H1 (cell line): Measurements from ENCODE around the gene ADARB2. TPM values are rescaled to one million over a fixed set of nuclear protein-coding genes. Genes with fewer than 3 reads are reported as not detected.

ENCODE experiments used
- CTCF ChIA-PET: fragments of 300-600 bp; sonication (Branson Sonifier 250); formaldehyde crosslinking; loops from one replicate; lab custom pipeline; 2021; ENCODE audit not compliant: partially characterized antibody; lab: Charles Lee
- POLR2A ChIA-PET: fragments of 300-600 bp; sonication (Branson Sonifier 250); formaldehyde crosslinking; loops from one replicate; lab custom pipeline; 2021; ENCODE audit warnings: inconsistent platforms; ENCODE audit not compliant: partially characterized antibody; lab: Charles Lee
- DNase-seq, 2 experiments: peaks; one replicate each; pipeline versions ENCODE4 v3.0.0 to v3.0.0-alpha.2; 2010 to 2022; ENCODE audit warnings: low spot score in 2 of 2, low read depth in 1 of 2, mixed read lengths in 1 of 2
- FAIRE-seq: peaks from 2 replicates; lab custom pipeline; 2011; peaks lifted over from hg19 to GRCh38; lab: Jason Lieb, UNC
- H2AFZ ChIP-seq: 2 replicates; pipeline ENCODE4 v1.8.1; 2012; ENCODE audit warnings: low read length, inconsistent platforms
- H2AK5ac ChIP-seq: 2 replicates; pipeline ENCODE4 v1.6.1; 2013; ENCODE audit warnings: low read depth, low read length
- H2BK120ac ChIP-seq: replicated peaks from 2 replicates; pipeline ENCODE3; 2013; ENCODE audit warnings: low read depth, low read length, inconsistent platforms
- H2BK12ac ChIP-seq: 2 replicates; pipeline ENCODE4 v1.6.1; 2013; ENCODE audit warnings: low read depth, low read length
- H2BK15ac ChIP-seq: 2 replicates; pipeline ENCODE4 v1.6.1; 2013; ENCODE audit warnings: low read length
- H2BK20ac ChIP-seq: 2 replicates; pipeline ENCODE4 v1.6.1; 2013; ENCODE audit warnings: low read length
- H2BK5ac ChIP-seq: 2 replicates; pipeline ENCODE4 v1.6.1; 2013; ENCODE audit warnings: low read depth, low read length
- H3K14ac ChIP-seq: 2 replicates; pipeline ENCODE4 v1.6.1; 2013; ENCODE audit warnings: inconsistent platforms; ENCODE audit not compliant: insufficient read length
- H3K18ac ChIP-seq: 2 replicates; pipeline ENCODE4 v1.6.1; 2013; ENCODE audit warnings: low read length; ENCODE audit errors: extremely low read depth
- H3K23ac ChIP-seq: 2 replicates; pipeline ENCODE4 v1.6.1; 2013; ENCODE audit warnings: inconsistent platforms; ENCODE audit not compliant: insufficient read length
- H3K23me2 ChIP-seq: 2 replicates; pipeline ENCODE4 v1.6.1; 2013; ENCODE audit warnings: low read depth, low read length
- H3K27ac ChIP-seq: 2 replicates; pipeline ENCODE4 v1.6.1; 2011; ENCODE audit warnings: low read depth, low read length, inconsistent platforms
- H3K27me3 ChIP-seq, 4 experiments: replicated peaks in 1 of 4; 1 replicate in 1 of 4; 2 replicates in 3 of 4; pipeline versions ENCODE4 v1.6.1 to v1.8.1; 2011 to 2013; ENCODE audit warnings: low read length in 3 of 4, mild to moderate bottlenecking in 3 of 4, inconsistent platforms in 2 of 4, mixed read lengths in 2 of 4, moderate library complexity in 1 of 4; ENCODE audit not compliant: control insufficient read depth in 3 of 4, insufficient read depth in 3 of 4; ENCODE audit errors: extremely low read depth in 1 of 4
- H3K36me3 ChIP-seq, 4 experiments: 2 replicates each; pipeline versions ENCODE4 v1.6.1 to v1.8.1; 2011 to 2013; ENCODE audit warnings: mild to moderate bottlenecking in 4 of 4, low read length in 3 of 4, moderate library complexity in 2 of 4, control low read depth in 1 of 4, inconsistent platforms in 1 of 4; ENCODE audit not compliant: insufficient read depth in 4 of 4, control insufficient read depth in 2 of 4
- H3K4ac ChIP-seq: replicated peaks from 2 replicates; pipeline ENCODE3; 2013; ENCODE audit warnings: low read length, low read depth, mixed read lengths, inconsistent platforms; ENCODE audit not compliant: insufficient read length
- H3K4me1 ChIP-seq, 4 experiments: replicated peaks in 1 of 4; 1 replicate in 1 of 4; 2 replicates in 3 of 4; pipeline versions ENCODE4 v1.6.1 to v1.8.1; 2011 to 2013; ENCODE audit warnings: low read length in 3 of 4, inconsistent platforms in 2 of 4, mixed read lengths in 1 of 4; ENCODE audit not compliant: insufficient read depth in 4 of 4, control insufficient read depth in 3 of 4
- H3K4me2 ChIP-seq, 2 experiments: 2 replicates each; pipeline versions ENCODE4 v1.6.1 to v1.8.1; 2011 to 2013; ENCODE audit warnings: low read depth in 2 of 2, low read length in 2 of 2, control low read depth in 1 of 2, inconsistent platforms in 1 of 2, mild to moderate bottlenecking in 1 of 2; ENCODE audit not compliant: insufficient read depth in 1 of 2
- H3K4me3 ChIP-seq, 4 experiments: fragments of 200-600, 300-600 bp in 1 of 4; sonication (generic), shearing (Covaris generic), sonication (Bioruptor Twin) in 1 of 4; 2 replicates each; pipeline versions ENCODE4 v1.5.1 to v1.8.1; 2011 to 2016; ENCODE audit warnings: low read length in 4 of 4, low read depth in 3 of 4, control low read depth in 2 of 4, inconsistent platforms in 2 of 4, mild to moderate bottlenecking in 2 of 4, mixed read lengths in 1 of 4, moderate library complexity in 1 of 4; ENCODE audit not compliant: insufficient read depth in 2 of 4; ENCODE audit errors: extremely low read depth in 1 of 4
- H3K56ac ChIP-seq: replicated peaks from 2 replicates; pipeline ENCODE3; 2013; ENCODE audit warnings: low read depth, mild to moderate bottlenecking, mixed read lengths, low read length, inconsistent platforms; ENCODE audit not compliant: insufficient read length
- H3K79me1 ChIP-seq: 2 replicates; pipeline ENCODE4 v1.6.1; 2013; ENCODE audit warnings: low read depth, low read length, control low read depth
- H3K79me2 ChIP-seq, 2 experiments: 2 replicates each; pipeline versions ENCODE4 v1.6.1 to v1.8.1; 2012 to 2013; ENCODE audit warnings: low read length in 2 of 2, mild to moderate bottlenecking in 2 of 2, inconsistent platforms in 1 of 2; ENCODE audit not compliant: insufficient read depth in 2 of 2, control insufficient read depth in 1 of 2
- H3K9ac ChIP-seq, 4 experiments: replicated peaks in 1 of 4; 1 replicate in 1 of 4; 2 replicates in 3 of 4; pipeline versions ENCODE4 v1.6.1 to v1.8.1; 2011 to 2013; ENCODE audit warnings: low read depth in 3 of 4, low read length in 3 of 4, control low read depth in 2 of 4, mild to moderate bottlenecking in 2 of 4, moderate library complexity in 2 of 4, inconsistent platforms in 1 of 4; ENCODE audit errors: extremely low read depth in 1 of 4
- H3K9me3 ChIP-seq, 2 experiments: 2 replicates each; pipeline versions ENCODE4 v1.6.1 to v1.8.1; 2012 to 2013; ENCODE audit warnings: mild to moderate bottlenecking in 2 of 2, moderate library complexity in 2 of 2, control low read depth in 1 of 2, inconsistent platforms in 1 of 2, low read depth in 1 of 2, low read length in 1 of 2, mixed read lengths in 1 of 2; ENCODE audit not compliant: insufficient read depth in 2 of 2
- H4K20me1 ChIP-seq, 2 experiments: replicated peaks in 1 of 2; 2 replicates each; pipeline versions ENCODE3 to v1.8.1; 2011 to 2013; ENCODE audit warnings: inconsistent platforms in 2 of 2, low read length in 2 of 2, mild to moderate bottlenecking in 1 of 2; ENCODE audit not compliant: insufficient read depth in 2 of 2, control insufficient read depth in 1 of 2
- H4K5ac ChIP-seq: 2 replicates; pipeline ENCODE4 v1.6.1; 2013; ENCODE audit warnings: low read length, low read depth, mixed read lengths, inconsistent platforms; ENCODE audit not compliant: insufficient read length
- H4K8ac ChIP-seq: 2 replicates; pipeline ENCODE4 v1.8.0; 2013; ENCODE audit warnings: mild to moderate bottlenecking, moderate library complexity, low read length, inconsistent platforms; ENCODE audit not compliant: insufficient read depth; ENCODE audit errors: extremely low read depth
- H4K91ac ChIP-seq: replicated peaks from 2 replicates; pipeline ENCODE3; 2013; ENCODE audit warnings: low read length, mixed read lengths, inconsistent platforms; ENCODE audit not compliant: insufficient read length
- BACH1 ChIP-seq: IDR thresholded peaks from 2 replicates; pipeline ENCODE4 v1.6.1; 2012; ENCODE audit warnings: low read length, improper control_type of control experiment
- BRCA1 ChIP-seq: IDR thresholded peaks from 2 replicates; pipeline ENCODE4 v1.6.1; 2012; ENCODE audit warnings: low read depth, low read length, improper control_type of control experiment
- CEBPB ChIP-seq: IDR thresholded peaks from 2 replicates; pipeline ENCODE4 v1.6.1; 2012; ENCODE audit warnings: low read depth, low read length
- CTCF ChIP-seq, 3 experiments: IDR thresholded peaks; 1 replicate in 2 of 3; 2 replicates in 1 of 3; pipeline versions ENCODE4 v1.5.1 to v1.6.1; 2011; ENCODE audit warnings: low read length in 3 of 3, mild to moderate bottlenecking in 3 of 3, inconsistent platforms in 2 of 3, low read depth in 1 of 3, moderate library complexity in 1 of 3; ENCODE audit not compliant: insufficient read depth in 1 of 3; ENCODE audit errors: control extremely low read depth in 1 of 3
- E2F6 ChIP-seq: IDR thresholded peaks from 2 replicates; pipeline ENCODE4 v1.6.1; 2012; ENCODE audit warnings: inconsistent platforms
- KDM4A ChIP-seq: IDR thresholded peaks from one replicate; pipeline ENCODE4 v1.7.1; 2012; ENCODE audit warnings: low read depth, mild to moderate bottlenecking, moderate library complexity, low read length, inconsistent platforms; ENCODE audit not compliant: severe bottlenecking
- PHF8 ChIP-seq: fragments of 200-600 bp; sonication (generic); conservative IDR thresholded peaks from 2 replicates; pipeline ENCODE4 v1.7.1; 2012; ENCODE audit warnings: low read depth, mild to moderate bottlenecking, inconsistent platforms, low read length, moderate library complexity
- SAP30 ChIP-seq: fragments of 300-600 bp; sonication (generic); IDR thresholded peaks from 2 replicates; pipeline ENCODE4 v1.7.1; 2012; ENCODE audit warnings: low read length, moderate library complexity, mild to moderate bottlenecking, inconsistent platforms; ENCODE audit not compliant: insufficient read depth, insufficient replicate concordance
- SUZ12 ChIP-seq: fragments of 200-600 bp; sonication (generic); IDR thresholded peaks from 2 replicates; pipeline ENCODE4 v1.6.1; 2012; ENCODE audit warnings: mild to moderate bottlenecking, inconsistent platforms, low read length, moderate library complexity, mixed read lengths
- TAF1 ChIP-seq: IDR thresholded peaks from 2 replicates; pipeline ENCODE4 v1.6.1; 2011; ENCODE audit warnings: mild to moderate bottlenecking, low read depth, low read length
- TAF7 ChIP-seq: optimal IDR thresholded peaks from 2 replicates; pipeline ENCODE3; 2011; ENCODE audit warnings: low read depth, mild to moderate bottlenecking, inconsistent platforms, low read length, moderate library complexity, borderline replicate concordance
- WGBS, 2 experiments: shearing (Covaris generic) in 1 of 2; methylation state at CpG; one replicate each; pipeline versions ENCODE4 v1.1.6 to v1.1.7; 2013 to 2015; ENCODE audit warnings: low lambda C conversion rate in 2 of 2, mixed read lengths in 2 of 2, inconsistent platforms in 1 of 2, low coverage in 1 of 2, missing lambda C conversion rate in 1 of 2; ENCODE audit not compliant: insufficient replicate concordance in 2 of 2, insufficient coverage in 1 of 2, insufficient read length in 1 of 2; ENCODE audit errors: extremely low coverage in 1 of 2, missing lambda C conversion rate in 1 of 2; 5-methylcytosine and 5-hydroxymethylcytosine counted together
- polyA plus RNA-seq, 7 experiments: library from polyadenylated mRNA; depleted of rRNA in 3 of 7; stranded (reverse) in 5 of 7; unstranded in 2 of 7; fragments of >200 nt in 5 of 7; fragments of 200-250 nt in 2 of 7; gene quantifications; 1 replicate in 5 of 7; 2 replicates in 1 of 7; 4 replicates in 1 of 7; pipeline versions ENCODE4 v1.2.1 to v1.2.3, GENCODE V29; 2011 to 2013; ENCODE audit warnings: missing spikeins in 2 of 7, mixed read lengths in 2 of 7
- total RNA-seq: library from RNA; stranded (reverse); fragmentation: NEBNext Ultra II Directional; extraction: Animal tissue kit (Norgen Biotek cat#: 25700); gene quantifications from 2 replicates; pipeline ENCODE4 v1.2.1, GENCODE V29; 2021

The ADARB2 gene
- total and polyA plus RNA-seq, 2 of the 8 experiments (the other 6 are each of a cell fraction or from before 2014, with no cell fraction given), result 2.2 to 2.8 TPM

- FAIRE-seq, result no peak
- no peak overlapping the region for H4K5ac ChIP-seq
- CTCF ChIA-PET, result interaction anchor here (1.2 kb wide), 1 partner anchor 308 kb away, joined by 3 read pairs; no protein-coding TSS in a partner anchor
- TF ChIP-seq SUZ12 (no peak), CTCF (IDR thresholded peaks at IDR 0.05; ENCODE audit: control extremely low read depth in 1 of 3, insufficient read depth in 1 of 3, low read depth in 1 of 3, low read length in 3 of 3) (no peak), BACH1 (no peak), TAF7 (no peak), E2F6 (no peak), KDM4A (no peak), PHF8 (no peak), CEBPB (no peak), SAP30 (no peak), BRCA1 (no peak), TAF1 (no peak)
These were observed 48.8 kb downstream of the ADARB2 start for GRCh38 chr10:1688531-1688930.

More at GRCh38 chr10:1688531-1688930, 48.8 kb downstream of the ADARB2 start:
- H3K23me2 ChIP-seq, result no peaks in the 10 kb centered on the region
- H4K20me1 ChIP-seq, result no peaks in the 10 kb centered on the region
- no peaks in the 10 kb centered on the region for H3K79me1 ChIP-seq
- H2BK12ac ChIP-seq, result no peak overlapping the region
- no peaks in the 10 kb centered on the region for H3K79me2 ChIP-seq
- H2BK5ac ChIP-seq, result no peak overlapping the region
- WGBS, 2 experiments, result 75% methylated on average over 7 of the region's 7 CpGs; no CpG with 5 or more reads in 1 of the 2 experiments
- H2BK20ac ChIP-seq, result no peak overlapping the region
- H3K4me2 ChIP-seq, result no peak overlapping the region
- no peak overlapping the region for H2AFZ ChIP-seq
- no peak overlapping the region for H4K8ac ChIP-seq
- H3K4me1 ChIP-seq, result no peaks in the 10 kb centered on the region
- no peak overlapping the region for H2BK120ac ChIP-seq
- no peak overlapping the region for H3K4ac ChIP-seq
- H3K56ac ChIP-seq, result no peak overlapping the region
- no peak overlapping the region for H2AK5ac ChIP-seq
- no peak overlapping the region for H3K4me3 ChIP-seq
- no peak overlapping the region for H2BK15ac ChIP-seq
- no peaks in the 10 kb centered on the region for H3K36me3 ChIP-seq
- no peak overlapping the region for H3K18ac ChIP-seq
- peaks cover 7 to 14% of the 10 kb centered on the region in 2 experiments; a peak in 3 of 4 replicates for H3K9me3 ChIP-seq
- H3K9ac ChIP-seq, result no peak overlapping the region
- no peak overlapping the region for H3K14ac ChIP-seq
- POLR2A ChIA-PET, result no interaction called here
- H3K27me3 ChIP-seq, result no peaks in the 10 kb centered on the region
- H3K23ac ChIP-seq, result no peak overlapping the region
- no peak for DNase-seq
- no peak overlapping the region for H3K27ac ChIP-seq
- H4K91ac ChIP-seq, result no peak overlapping the region
